CD14-positive monocyte (primary cell): Measurements from ENCODE around the gene CAP2. TPM values are rescaled to one million over a fixed set of nuclear protein-coding genes. Genes with fewer than 3 reads are reported as not detected.

ENCODE experiments used
- DNase-seq, 3 donors: peaks; one replicate each; pipeline ENCODE4 v3.0.0-alpha.2; 2011 to 2022
- H2AFZ ChIP-seq: 2 replicates; pipeline ENCODE4 v1.6.0; 2012; ENCODE audit warnings: mild to moderate bottlenecking, low read depth, low read length, inconsistent platforms; ENCODE audit not compliant: insufficient read depth, poor library complexity, severe bottlenecking
- H3K27ac ChIP-seq, 2 donors: 1 replicate in 1 of 2; 2 replicates in 1 of 2; pipeline ENCODE4 v1.5.1; 2012 to 2013; ENCODE audit warnings: low read length in 2 of 2, control low read depth in 1 of 2, inconsistent platforms in 1 of 2, low read depth in 1 of 2, mild to moderate bottlenecking in 1 of 2
- H3K27me3 ChIP-seq, 2 donors: one replicate each; pipeline versions ENCODE4 v1.6.0 to v1.6.1; 2011 to 2013; ENCODE audit warnings: low read length in 2 of 2; ENCODE audit not compliant: control insufficient read depth in 2 of 2, insufficient read depth in 2 of 2
- H3K36me3 ChIP-seq, 2 donors: replicated peaks in 1 of 2; 1 replicate in 1 of 2; 2 replicates in 1 of 2; pipeline versions ENCODE4 v1.5.1 to v1.6.1; 2012 to 2013; ENCODE audit warnings: low read length in 2 of 2, control low read depth in 1 of 2, inconsistent platforms in 1 of 2, mild to moderate bottlenecking in 1 of 2; ENCODE audit not compliant: insufficient read depth in 2 of 2, control insufficient read depth in 1 of 2
- H3K4me1 ChIP-seq, 2 donors: 1 replicate in 1 of 2; 2 replicates in 1 of 2; pipeline versions ENCODE4 v1.5.1 to v1.6.1; 2012 to 2013; ENCODE audit warnings: low read length in 2 of 2, control low read depth in 1 of 2, inconsistent platforms in 1 of 2, mild to moderate bottlenecking in 1 of 2, moderate library complexity in 1 of 2; ENCODE audit not compliant: insufficient read depth in 2 of 2, control insufficient read depth in 1 of 2
- H3K4me2 ChIP-seq: replicated peaks from 2 replicates; pipeline ENCODE3; 2012; ENCODE audit warnings: low read length, moderate library complexity, mild to moderate bottlenecking; ENCODE audit not compliant: poor library complexity, severe bottlenecking; ENCODE audit errors: extremely low read depth
- H3K4me3 ChIP-seq, 3 experiments: fragments of 200-600 bp in 1 of 3; sonication (generic) in 1 of 3; replicated peaks in 1 of 3; 1 replicate in 2 of 3; 2 replicates in 1 of 3; pipeline ENCODE4 v1.5.1; 2011 to 2013; ENCODE audit warnings: low read length in 3 of 3, mild to moderate bottlenecking in 3 of 3, control low read depth in 2 of 3, low read depth in 2 of 3, inconsistent platforms in 1 of 3, moderate library complexity in 1 of 3
- H3K79me2 ChIP-seq: 2 replicates; pipeline ENCODE4 v1.6.0; 2012; ENCODE audit warnings: mild to moderate bottlenecking, control low read depth, inconsistent platforms, low read length, moderate library complexity; ENCODE audit not compliant: insufficient read depth
- H3K9ac ChIP-seq: 2 replicates; pipeline ENCODE4 v1.6.0; 2017; ENCODE audit warnings: low read length, mild to moderate bottlenecking; ENCODE audit not compliant: insufficient read depth, poor library complexity, severe bottlenecking
- H3K9me3 ChIP-seq, 2 donors: replicated peaks in 1 of 2; 1 replicate in 1 of 2; 2 replicates in 1 of 2; pipeline versions ENCODE4 v1.5.1 to v1.6.1; 2012 to 2013; ENCODE audit warnings: low read length in 2 of 2, control low read depth in 1 of 2; ENCODE audit not compliant: control insufficient read depth in 1 of 2, insufficient read depth in 1 of 2
- H4K20me1 ChIP-seq: 2 replicates; pipeline ENCODE4 v1.6.0; 2012; ENCODE audit warnings: mild to moderate bottlenecking, low read length, control low read depth, moderate library complexity; ENCODE audit not compliant: insufficient read depth
- H3K27ac Mint-ChIP-seq, 7 donors: one replicate each; pipeline ENCODE4 v1.8.0; 2020; ENCODE audit warnings: mild to moderate bottlenecking in 7 of 7, mixed read lengths in 7 of 7, moderate library complexity in 6 of 7, inconsistent platforms in 2 of 7
- H3K27me3 Mint-ChIP-seq, 3 donors: one replicate each; pipeline ENCODE4 v1.8.0; 2021 to 2022; ENCODE audit warnings: low read depth in 3 of 3, mild to moderate bottlenecking in 3 of 3, mixed read lengths in 3 of 3, moderate library complexity in 3 of 3, inconsistent platforms in 1 of 3
- H3K36me3 Mint-ChIP-seq, 2 donors: one replicate each; pipeline ENCODE4 v1.8.0; 2020; ENCODE audit warnings: mixed read lengths in 2 of 2, inconsistent platforms in 1 of 2, mild to moderate bottlenecking in 1 of 2
- H3K4me1 Mint-ChIP-seq: one replicate; pipeline ENCODE4 v1.8.0; 2020; ENCODE audit warnings: mild to moderate bottlenecking, mixed read lengths
- H3K4me3 Mint-ChIP-seq, 2 donors: one replicate each; pipeline ENCODE4 v1.8.0; 2020; ENCODE audit warnings: mild to moderate bottlenecking in 2 of 2, mixed read lengths in 2 of 2, moderate library complexity in 1 of 2
- H3K9me3 Mint-ChIP-seq, 7 donors: one replicate each; pipeline ENCODE4 v1.8.0; 2020 to 2022; ENCODE audit warnings: mixed read lengths in 7 of 7, mild to moderate bottlenecking in 6 of 7, moderate library complexity in 6 of 7, inconsistent platforms in 2 of 7
- WGBS: methylation state at CpG from one replicate; pipeline ENCODE4 v1.1.5; 2013; ENCODE audit warnings: missing lambda C conversion rate; ENCODE audit not compliant: insufficient coverage; 5-methylcytosine and 5-hydroxymethylcytosine counted together
- intact Hi-C, 2 donors: fragments of 100-400 bp; cut with micrococcal nuclease; formaldehyde crosslinking; loops; one replicate each; pipeline versions ENCODE4 v1.15.0 to v1.15.1; 2023
- polyA plus RNA-seq, 3 donors: library from polyadenylated mRNA; depleted of rRNA in 1 of 3; unstranded in 2 of 3; stranded (reverse) in 1 of 3; fragments of 300-500 nt in 2 of 3; fragments of >200 nt in 1 of 3; fragmentation: Illumina TruSeq in 2 of 3; gene quantifications; 1 replicate in 2 of 3; 2 replicates in 1 of 3; pipeline ENCODE4 v1.2.3, GENCODE V29; 2012 to 2021
- TF ChIP-seq, protein P1 (sequence below): fragments of 200-600 bp; IDR thresholded peaks from one replicate; pipeline ENCODE4 v1.8.0; 2022; ENCODE audit warnings: antibody characterized with exemption, mild to moderate bottlenecking

Gene CAP2
- polyA plus RNA-seq, 3 donors, result not detected

DNA sequence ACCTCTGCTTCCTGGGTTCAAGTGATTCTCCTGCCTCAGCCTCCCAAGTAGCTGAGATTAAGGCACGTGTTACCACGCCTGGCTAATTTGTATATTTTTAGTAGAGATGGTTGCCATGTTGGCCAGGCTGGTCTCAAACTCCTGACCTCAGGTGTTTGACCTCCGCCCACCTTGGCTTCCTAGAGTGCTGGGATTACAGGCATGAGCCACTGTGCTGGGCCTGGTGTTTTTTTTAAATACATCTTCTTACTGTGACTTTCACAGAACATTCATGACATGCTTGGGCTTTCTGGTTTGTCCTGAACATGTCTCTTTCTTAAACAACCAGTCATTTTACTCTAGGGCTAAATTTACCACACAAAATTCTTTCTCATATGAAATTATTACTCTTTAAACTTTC, 172.0 kb downstream of the CAP2 start:
- Mint-ChIP-seq H3K9me3 (peaks cover 12 to 35% (median 26%) of the 10 kb centered on the region in 7 donors), H3K4me3 (no peak overlapping the region)
- H2AFZ ChIP-seq, result no peak overlapping the region

DNA sequence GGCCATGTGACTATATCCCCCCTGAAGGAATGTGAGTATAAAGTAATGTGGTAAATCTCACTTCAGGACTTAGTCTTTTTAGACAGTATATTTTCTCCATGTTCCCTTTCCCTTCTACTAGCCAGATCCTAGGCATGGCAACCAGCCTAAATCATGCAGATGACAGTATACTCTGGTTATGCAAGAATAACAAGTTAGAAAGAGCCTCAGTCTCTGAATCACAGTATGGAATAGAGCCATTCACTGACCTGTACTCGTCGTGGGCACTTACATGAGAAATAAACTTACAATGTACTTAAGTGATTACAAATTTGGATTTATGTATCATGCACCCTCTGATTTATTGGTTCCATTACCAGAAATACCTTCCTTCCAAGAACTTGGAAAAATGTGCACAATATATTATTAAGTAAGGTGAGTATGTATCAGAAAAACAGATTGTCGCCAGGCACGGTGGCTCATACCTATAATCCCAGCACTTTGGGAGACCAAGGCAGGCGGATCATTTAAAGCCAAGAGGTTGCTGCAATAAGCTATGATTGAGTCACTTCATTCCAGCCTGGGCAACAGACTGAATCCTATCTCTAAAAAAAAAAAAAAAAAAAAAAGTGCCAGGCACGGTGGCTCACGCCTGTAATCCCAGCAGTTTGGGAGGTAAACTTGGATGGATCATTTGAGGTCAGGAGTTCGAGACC, 181.6 kb downstream of the CAP2 start:
- Mint-ChIP-seq H3K36me3 (no peaks in the 10 kb centered on the region), H3K4me1 (peaks cover 4% of the 10 kb centered on the region), H3K9me3 (peaks cover 5 to 18% (median 18%) of the 10 kb centered on the region in 7 donors), H3K4me3 (no peak overlapping the region), H3K27ac (no peak overlapping the region), H3K27me3 (peaks cover 5 to 11% (median 7%) of the 10 kb centered on the region in 3 donors)
- H3K9me3 ChIP-seq, result peaks cover 6 to 17% of the 10 kb centered on the region in 2 donors
- WGBS, result no CpG with 5 or more reads among the region's 8 CpGs
- TF ChIP-seq, protein P1, sequence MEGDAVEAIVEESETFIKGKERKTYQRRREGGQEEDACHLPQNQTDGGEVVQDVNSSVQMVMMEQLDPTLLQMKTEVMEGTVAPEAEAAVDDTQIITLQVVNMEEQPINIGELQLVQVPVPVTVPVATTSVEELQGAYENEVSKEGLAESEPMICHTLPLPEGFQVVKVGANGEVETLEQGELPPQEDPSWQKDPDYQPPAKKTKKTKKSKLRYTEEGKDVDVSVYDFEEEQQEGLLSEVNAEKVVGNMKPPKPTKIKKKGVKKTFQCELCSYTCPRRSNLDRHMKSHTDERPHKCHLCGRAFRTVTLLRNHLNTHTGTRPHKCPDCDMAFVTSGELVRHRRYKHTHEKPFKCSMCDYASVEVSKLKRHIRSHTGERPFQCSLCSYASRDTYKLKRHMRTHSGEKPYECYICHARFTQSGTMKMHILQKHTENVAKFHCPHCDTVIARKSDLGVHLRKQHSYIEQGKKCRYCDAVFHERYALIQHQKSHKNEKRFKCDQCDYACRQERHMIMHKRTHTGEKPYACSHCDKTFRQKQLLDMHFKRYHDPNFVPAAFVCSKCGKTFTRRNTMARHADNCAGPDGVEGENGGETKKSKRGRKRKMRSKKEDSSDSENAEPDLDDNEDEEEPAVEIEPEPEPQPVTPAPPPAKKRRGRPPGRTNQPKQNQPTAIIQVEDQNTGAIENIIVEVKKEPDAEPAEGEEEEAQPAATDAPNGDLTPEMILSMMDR, result no peak
- no peaks in the 10 kb centered on the region for H4K20me1 ChIP-seq
- intact Hi-C loops, result no loop called here
- no peak overlapping the region for H3K4me3 ChIP-seq
- H3K4me1 ChIP-seq, result no peaks in the 10 kb centered on the region
- no peak for DNase-seq
- H3K27ac ChIP-seq, result no peak overlapping the region
- H3K36me3 ChIP-seq, result no peaks in the 10 kb centered on the region
- no peak overlapping the region for H3K9ac ChIP-seq
- H3K27me3 ChIP-seq, result peaks cover 0 to 7% of the 10 kb centered on the region in 2 donors
- H3K4me2 ChIP-seq, result no peak overlapping the region
- H2AFZ ChIP-seq, result no peak overlapping the region
- no peaks in the 10 kb centered on the region for H3K79me2 ChIP-seq

More for the DNA sequence above, 172.0 kb downstream of the CAP2 start:
- Histone ChIP-seq H3K9me3 (peaks cover 13 to 21% of the 10 kb centered on the region in 2 donors), H3K9ac (no peak overlapping the region), H3K27me3 (no peaks in the 10 kb centered on the region), H3K79me2 (no peaks in the 10 kb centered on the region), H3K4me2 (no peak overlapping the region), H3K36me3 (no peaks in the 10 kb centered on the region), H3K4me1 (no peaks in the 10 kb centered on the region), H4K20me1 (no peaks in the 10 kb centered on the region), H3K4me3 (no peak overlapping the region), H3K27ac (no peak overlapping the region)
- Mint-ChIP-seq H3K4me1 (no peaks in the 10 kb centered on the region), H3K27me3 (peaks cover 2 to 3% (median 2%) of the 10 kb centered on the region in 3 donors), H3K27ac (no peak overlapping the region), H3K36me3 (no peaks in the 10 kb centered on the region)
- intact Hi-C loops, result no loop called here
- TF ChIP-seq, protein P1, result no peak
- no peak for DNase-seq
- WGBS, result 80% methylated on average over 1 of the region's 3 CpGs
